T-cell (primary cell): ENCODE measurements around the gene LENEP. TPM values are rescaled to one million over a fixed set of nuclear protein-coding genes. Genes with fewer than 3 reads are reported as not detected.

Experiments used
- ATAC-seq, 4 experiments: fragments of 200-7000 bp in 3 of 4; fragments of 150-1000 bp in 1 of 4; cut with Tn5 transposase; replicated peaks in 1 of 4; 1 replicate in 3 of 4; 2 replicates in 1 of 4; pipeline ENCODE4 v1.10.0; 2021; ENCODE audit warnings: moderate library complexity in 3 of 4, mild to moderate bottlenecking in 2 of 4, moderate number of reproducible peaks in 1 of 4
- CTCF ChIA-PET, 2 donors: fragments of 300-600 bp; sonication (Branson Sonifier 250); formaldehyde crosslinking; loops; one replicate each; lab custom pipeline; 2022; ENCODE audit warnings: antibody characterized with exemption in 2 of 2; lab: Charles Lee
- POLR2A ChIA-PET, 2 donors: fragments of 300-600 bp; sonication (Branson Sonifier 250); formaldehyde crosslinking; loops; one replicate each; lab custom pipeline; 2022; ENCODE audit warnings: antibody characterized with exemption in 2 of 2; lab: Charles Lee
- DNase-seq, 35 experiments: peaks; one replicate each; pipeline versions ENCODE4 v3.0.0 to v3.0.0-alpha.2; 2013 to 2023
- H3K27ac ChIP-seq: one replicate; pipeline ENCODE4 v1.5.1; 2013; ENCODE audit warnings: low read length
- H3K27me3 ChIP-seq, 2 experiments: replicated peaks in 1 of 2; 1 replicate in 1 of 2; 2 replicates in 1 of 2; pipeline versions ENCODE4 v1.6.1 to v1.7.0; 2013; ENCODE audit warnings: low read length in 1 of 2, mixed read lengths in 1 of 2; ENCODE audit not compliant: control insufficient read depth in 2 of 2, insufficient read depth in 2 of 2; ENCODE audit errors: extremely low read depth in 1 of 2
- H3K36me3 ChIP-seq, 2 donors: 1 replicate in 1 of 2; 2 replicates in 1 of 2; pipeline versions ENCODE4 v1.6.1 to v1.7.0; 2013; ENCODE audit warnings: low read length in 1 of 2; ENCODE audit not compliant: control insufficient read depth in 2 of 2, insufficient read depth in 1 of 2; ENCODE audit errors: extremely low read depth in 1 of 2
- H3K4me1 ChIP-seq, 2 experiments: 1 replicate in 1 of 2; 2 replicates in 1 of 2; pipeline versions ENCODE4 v1.6.1 to v1.7.0; 2013; ENCODE audit warnings: low read length in 2 of 2, mixed read lengths in 1 of 2; ENCODE audit not compliant: insufficient read depth in 2 of 2, control insufficient read depth in 1 of 2; ENCODE audit errors: extremely low read depth in 1 of 2
- H3K4me3 ChIP-seq, 2 donors: 1 replicate in 1 of 2; 2 replicates in 1 of 2; pipeline versions ENCODE4 v1.5.1 to v1.7.0; 2013; ENCODE audit warnings: mild to moderate bottlenecking in 2 of 2, low read length in 1 of 2, moderate library complexity in 1 of 2; ENCODE audit not compliant: control insufficient read depth in 1 of 2; ENCODE audit errors: extremely low read depth in 1 of 2
- H3K9me3 ChIP-seq: 2 replicates; pipeline ENCODE4 v1.7.0; 2013
- H3K27ac Mint-ChIP-seq, 2 donors: one replicate each; pipeline ENCODE4 v1.8.0; 2020 to 2021; ENCODE audit warnings: mild to moderate bottlenecking in 2 of 2, mixed read lengths in 2 of 2
- H3K27me3 Mint-ChIP-seq, 2 donors: one replicate each; pipeline ENCODE4 v1.8.0; 2021 to 2022; ENCODE audit warnings: mixed read lengths in 2 of 2
- H3K36me3 Mint-ChIP-seq: one replicate; pipeline ENCODE4 v1.8.0; 2021; ENCODE audit warnings: mixed read lengths
- H3K4me1 Mint-ChIP-seq, 3 donors: one replicate each; pipeline ENCODE4 v1.8.0; 2020 to 2022; ENCODE audit warnings: mixed read lengths in 3 of 3, mild to moderate bottlenecking in 1 of 3
- H3K4me3 Mint-ChIP-seq, 3 donors: one replicate each; pipeline ENCODE4 v1.8.0; 2020 to 2022; ENCODE audit warnings: mild to moderate bottlenecking in 3 of 3, mixed read lengths in 3 of 3, moderate library complexity in 3 of 3
- H3K9me3 Mint-ChIP-seq, 3 donors: one replicate each; pipeline ENCODE4 v1.8.0; 2020 to 2022; ENCODE audit warnings: mixed read lengths in 3 of 3
- WGBS: methylation state at CpG from one replicate; pipeline ENCODE4 v1.1.5; 2013; ENCODE audit warnings: missing lambda C conversion rate; ENCODE audit not compliant: insufficient coverage; 5-methylcytosine and 5-hydroxymethylcytosine counted together
- total RNA-seq, 35 experiments: library from RNA in 6 of 35; stranded (reverse) in 6 of 35; fragments of 120-200 nt in 1 of 35; gene quantifications; one replicate each; pipeline versions ENCODE4 v1.2.1 to v1.2.4 and lab custom pipeline; 2013 to 2026

LENEP gene
- total RNA-seq, 5 donors from 2014 or later (not counting 1 experiment from before 2014, with no cell fraction given), result 1.3 to 3.0 (median 1.6) TPM; not detected in 2

DNA sequence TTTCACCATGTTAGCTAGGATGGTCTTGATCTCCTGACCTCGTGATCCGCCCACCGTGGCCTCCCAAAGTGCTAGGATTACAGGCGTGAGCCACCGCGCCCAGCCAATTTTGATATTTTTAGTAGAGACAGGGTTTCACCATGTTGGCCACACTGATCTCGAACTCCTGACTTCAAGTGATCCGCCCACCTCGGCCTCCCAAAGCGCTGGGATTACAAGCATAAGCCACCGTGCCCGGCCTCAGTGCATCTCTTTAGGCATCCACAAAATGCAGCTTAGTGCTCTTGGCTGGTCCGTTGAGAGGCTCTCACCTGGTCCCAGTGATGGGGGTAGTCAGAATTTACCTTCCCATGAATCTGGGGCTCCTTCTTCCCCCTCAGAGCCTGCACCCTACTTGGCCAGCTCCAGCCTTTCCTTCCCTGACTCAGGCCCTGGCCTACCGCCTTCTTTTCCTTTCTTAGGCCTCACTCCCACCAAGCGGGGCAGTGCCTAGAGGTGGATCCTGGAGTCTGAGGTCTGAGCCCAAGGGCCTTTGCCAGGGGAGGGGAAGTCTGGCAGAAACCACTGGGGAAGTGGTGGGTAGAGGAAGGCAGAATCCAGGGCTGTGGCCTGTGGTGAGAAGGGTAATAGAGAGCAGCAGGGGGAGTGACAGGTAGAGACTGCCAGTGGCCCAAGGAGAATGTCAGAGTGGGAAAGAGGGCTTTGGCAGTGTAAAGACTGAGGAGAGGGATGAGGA is 3.7 kb downstream of the LENEP start:
- peak overlapping the region; percentile 23 to 37 for H3K27ac Mint-ChIP-seq
- 93% methylated on average over 6 of the region's 15 CpGs for WGBS
- peaks cover 22 to 28% (median 28%) of the 10 kb centered on the region in 3 donors for H3K4me1 Mint-ChIP-seq
- DNase-seq (no peak), ATAC-seq (no peak)
- H3K27me3 Mint-ChIP-seq, result no peaks in the 10 kb centered on the region
- Histone ChIP-seq H3K4me1 (peaks cover 6 to 47% of the 10 kb centered on the region in 2 experiments), H3K9me3 (no peaks in the 10 kb centered on the region), H3K36me3 (peaks cover 2 to 4% of the 10 kb centered on the region in 2 donors), H3K27me3 (no peaks in the 10 kb centered on the region), H3K27ac (no peak overlapping the region), H3K4me3 (no peak overlapping the region)
- ChIA-PET CTCF (interaction anchor here (0.6 to 1.1 kb wide), 2 partner anchors 41 to 55 kb away, joined by 3 to 5 read pairs; partner anchors contain the start of gene PBXIP1 (in 1 of the 2)), POLR2A (interaction anchor here (0.7 to 0.9 kb wide), 2 partner anchors 45 kb away, joined by 3 to 6 read pairs; no protein-coding TSS in a partner anchor)
- H3K36me3 Mint-ChIP-seq, result no peaks in the 10 kb centered on the region
- H3K9me3 Mint-ChIP-seq, result no peaks in the 10 kb centered on the region
- H3K4me3 Mint-ChIP-seq, result peak overlapping the region in 1 of 3 donors; percentile 31

DNA sequence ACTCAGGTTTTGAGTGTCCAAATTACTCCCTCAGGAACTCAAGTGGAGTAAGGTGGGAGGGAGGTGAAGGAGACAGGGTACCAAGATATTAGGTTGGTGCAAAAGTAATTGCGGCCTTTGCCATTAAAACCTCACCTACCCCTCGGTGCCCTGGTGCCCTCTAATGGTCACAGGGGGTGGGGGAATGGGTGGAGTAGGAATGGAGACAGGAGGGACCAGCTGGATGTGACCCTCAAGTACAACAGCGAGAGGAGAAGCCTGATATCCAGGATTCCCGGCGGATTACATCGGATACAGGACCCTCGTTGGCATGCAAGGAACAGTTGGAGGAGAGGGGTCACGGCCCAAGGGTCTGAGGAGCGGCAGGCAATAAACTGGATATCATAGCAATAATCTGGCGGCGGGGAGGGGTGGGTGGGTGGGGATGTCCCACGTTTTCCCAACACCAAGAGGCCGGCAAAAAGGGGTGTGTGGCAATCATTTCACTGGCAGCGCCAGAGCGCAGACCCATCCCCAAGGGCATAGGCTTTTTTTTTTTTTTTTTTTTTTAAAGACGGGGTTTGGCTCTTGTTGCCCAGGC is 4.9 kb downstream of the LENEP start:
- Mint-ChIP-seq H3K27me3 (no peaks in the 10 kb centered on the region), H3K27ac (peak overlapping the region; percentile 52 to 91), H3K36me3 (no peaks in the 10 kb centered on the region), H3K4me3 (peak overlapping the region in 2 of 3 donors; percentile 13 to 89), H3K4me1 (peaks cover 22 to 28% (median 28%) of the 10 kb centered on the region in 3 donors), H3K9me3 (no peaks in the 10 kb centered on the region)
- POLR2A ChIA-PET, result no interaction called here
- no peak for DNase-seq
- Histone ChIP-seq H3K4me3 (no peak overlapping the region), H3K27ac (no peak overlapping the region), H3K4me1 (peaks cover 6 to 54% of the 10 kb centered on the region in 2 experiments), H3K27me3 (no peaks in the 10 kb centered on the region), H3K9me3 (no peaks in the 10 kb centered on the region), H3K36me3 (peaks cover 0 to 2% of the 10 kb centered on the region in 2 donors)
- no peak for ATAC-seq
- WGBS, result no CpG with 5 or more reads among the region's 16 CpGs
- CTCF ChIA-PET, result interaction anchor here (0.6 to 2.1 kb wide), 10 partner anchors 12 to 957 kb away, joined by 3 to 29 read pairs (median 6); partner anchors contain the start of genes FLAD1 (in 1 of the 2) and PBXIP1 (in 1 of the 2)

DNA sequence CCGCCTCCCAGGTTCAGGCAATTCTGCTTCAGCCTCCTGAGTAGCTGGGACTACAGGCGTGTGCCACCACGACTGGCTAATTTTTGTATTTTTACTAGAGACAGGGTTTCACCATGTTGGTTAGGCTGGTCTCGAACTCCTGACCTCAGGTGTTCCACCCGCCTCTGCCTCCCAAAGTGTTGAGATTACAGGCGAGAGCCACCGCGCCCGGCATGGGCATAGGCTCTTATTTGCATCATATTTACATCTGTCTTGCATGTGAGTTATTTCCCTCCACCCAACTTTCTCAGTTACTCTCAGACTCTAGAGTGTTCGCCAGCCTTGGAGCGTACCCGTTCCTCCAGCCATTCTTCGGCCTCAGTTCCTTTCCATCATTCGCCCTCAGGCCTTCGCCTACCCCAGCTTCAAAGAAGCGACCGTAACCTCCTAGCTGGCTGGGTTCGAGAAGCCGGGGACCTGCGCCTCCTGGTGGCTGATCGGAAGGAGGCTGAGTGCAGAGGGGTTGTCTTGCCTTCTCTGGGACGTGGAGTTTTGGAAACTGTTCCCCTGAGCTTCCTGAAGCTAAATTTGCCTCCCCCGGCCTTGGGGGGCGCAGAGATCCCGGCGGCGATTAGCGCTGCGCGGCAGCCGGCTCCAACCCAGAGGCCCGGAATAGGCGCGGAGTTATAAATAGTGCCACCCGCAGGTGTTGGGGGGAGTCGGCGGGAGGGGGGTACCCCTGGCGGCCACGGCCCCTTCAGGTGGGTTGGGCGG is 5.6 kb downstream of the LENEP start:
- Histone ChIP-seq H3K9me3 (no peaks in the 10 kb centered on the region), H3K27ac (peak overlapping the region; percentile 95), H3K27me3 (no peaks in the 10 kb centered on the region), H3K4me3 (peak overlapping the region; percentile 64 to 97), H3K36me3 (no peaks in the 10 kb centered on the region), H3K4me1 (peaks cover 9 to 61% of the 10 kb centered on the region in 2 experiments)
- ChIA-PET POLR2A (no interaction called here), CTCF (interaction anchor here (0.6 to 2.1 kb wide), 14 partner anchors 8 to 956 kb away, joined by 3 to 29 read pairs (median 4); partner anchors contain the start of genes FLAD1 (in 1 of the 2) and PBXIP1 (in 1 of the 2))
- Mint-ChIP-seq H3K4me3 (peak overlapping the region; percentile 68 to 89 (median 81)), H3K36me3 (no peaks in the 10 kb centered on the region), H3K27ac (peak overlapping the region; percentile 88 to 91), H3K27me3 (no peaks in the 10 kb centered on the region), H3K9me3 (no peaks in the 10 kb centered on the region), H3K4me1 (peaks cover 27 to 33% (median 33%) of the 10 kb centered on the region in 3 donors)
- 14% methylated on average over 31 of the region's 40 CpGs for WGBS
- DNase-seq (peak in 27 of 35 experiments; percentile 32 to 76 (median 54)), ATAC-seq (peak in 1 of 4 experiments; percentile 3)

DNA sequence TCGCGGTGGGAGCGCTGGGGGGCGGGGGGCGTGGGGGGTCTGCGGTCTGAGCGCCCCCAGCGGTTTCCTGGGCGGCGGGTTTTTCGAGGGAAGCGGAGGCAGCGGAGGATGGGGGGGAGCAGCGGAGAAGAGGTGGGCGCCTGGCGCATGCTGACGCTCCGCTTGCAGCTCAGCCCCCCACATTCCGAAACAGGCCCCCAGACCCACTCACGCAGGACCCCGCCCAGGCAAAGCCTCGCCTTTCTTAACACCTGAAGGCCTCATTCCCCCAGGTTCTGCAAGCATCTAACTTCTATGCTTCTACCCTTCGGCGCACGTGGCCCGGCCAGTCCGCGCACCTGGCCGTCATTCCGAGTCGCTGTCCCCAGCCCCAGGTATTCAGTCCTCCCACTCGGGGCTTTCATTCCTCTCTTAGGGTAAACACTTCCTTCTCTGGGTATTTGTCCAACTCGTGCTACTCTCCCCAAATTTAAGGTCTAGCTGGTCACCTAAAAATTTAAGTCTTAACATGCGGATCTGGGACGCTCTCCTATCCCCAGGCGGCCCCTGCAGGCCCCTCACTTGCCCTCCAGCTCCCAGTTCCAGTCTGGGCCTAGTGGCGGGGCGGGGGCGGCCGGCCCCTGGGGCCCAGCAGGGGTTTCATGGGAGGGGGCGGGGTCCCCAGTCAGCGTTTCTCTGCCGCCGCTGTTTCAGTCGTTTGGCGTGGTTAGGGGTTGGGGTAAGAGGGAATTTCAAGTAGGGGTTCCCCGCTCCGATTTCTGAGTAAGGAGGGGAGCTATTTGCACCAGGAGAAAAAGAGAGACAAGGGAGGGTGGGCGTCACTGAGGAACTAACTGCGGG is 6.4 kb downstream of the LENEP start:
- ATAC-seq (peak in 1 of 4 experiments; percentile 5), DNase-seq (peak in 5 of 35 experiments; percentile 30 to 72 (median 39))
- Histone ChIP-seq H3K4me1 (peaks cover 17 to 69% of the 10 kb centered on the region in 2 experiments), H3K36me3 (no peaks in the 10 kb centered on the region), H3K9me3 (no peaks in the 10 kb centered on the region), H3K27ac (peak overlapping the region; percentile 95), H3K27me3 (no peaks in the 10 kb centered on the region), H3K4me3 (peak overlapping the region; percentile 66 to 97)
- Mint-ChIP-seq H3K9me3 (no peaks in the 10 kb centered on the region), H3K27me3 (no peaks in the 10 kb centered on the region), H3K4me1 (peaks cover 35 to 41% (median 41%) of the 10 kb centered on the region in 3 donors), H3K36me3 (no peaks in the 10 kb centered on the region), H3K4me3 (peak overlapping the region; percentile 68 to 89 (median 86)), H3K27ac (peak overlapping the region; percentile 92 to 94)
- CTCF ChIA-PET, result interaction anchor here (0.5 to 2.1 kb wide), 13 partner anchors 9 to 1013 kb away, joined by 3 to 29 read pairs (median 5); partner anchors contain the start of genes FLAD1 (in 1 of the 2), PBXIP1 (in 1 of the 2) and RAB13 (in 1 of the 2)
- WGBS, result 2% methylated on average over 29 of the region's 50 CpGs
- POLR2A ChIA-PET, result interaction anchor here in 1 of 2 donors (0.6 to 0.7 kb wide), 3 partner anchors 21 to 47 kb away, joined by 3 to 4 read pairs (median 3); no protein-coding TSS in a partner anchor

DNA sequence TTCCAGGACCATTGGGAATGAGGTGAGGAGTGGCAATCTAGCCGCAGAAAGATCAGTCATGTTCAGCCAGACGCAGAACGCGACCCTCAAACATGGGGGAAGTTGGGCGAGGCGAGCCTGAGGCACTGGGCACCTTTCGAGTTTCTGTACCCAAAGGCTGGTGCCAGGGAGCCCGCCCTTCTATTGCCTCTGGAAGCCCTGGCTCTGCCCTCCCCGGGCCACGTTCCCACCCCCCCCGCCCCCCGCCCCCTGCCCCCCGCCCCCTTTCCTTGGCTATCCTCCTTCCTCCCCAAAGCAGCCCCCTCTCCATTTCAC is 7.0 kb downstream of the LENEP start:
- Histone ChIP-seq H3K36me3 (no peaks in the 10 kb centered on the region), H3K27me3 (no peaks in the 10 kb centered on the region), H3K9me3 (no peaks in the 10 kb centered on the region), H3K27ac (peak overlapping the region; percentile 95), H3K4me1 (peaks cover 21 to 75% of the 10 kb centered on the region in 2 experiments), H3K4me3 (peak overlapping the region; percentile 72 to 97)
- ChIA-PET CTCF (interaction anchor here (0.6 to 2.1 kb wide), 6 partner anchors 10 to 1014 kb away, joined by 3 to 29 read pairs (median 6); partner anchors contain the start of genes FLAD1 (in 1 of the 2), PBXIP1 (in 1 of the 2) and RAB13 (in 1 of the 2)), POLR2A (interaction anchor here in 1 of 2 donors (0.6 to 0.7 kb wide), 3 partner anchors 20 to 46 kb away, joined by 3 to 4 read pairs (median 3); no protein-coding TSS in a partner anchor)
- DNase-seq (peak in 1 of 35 experiments; percentile 42), ATAC-seq (no peak)
- Mint-ChIP-seq H3K9me3 (no peaks in the 10 kb centered on the region), H3K27ac (peak overlapping the region; percentile 92 to 94), H3K36me3 (no peaks in the 10 kb centered on the region), H3K4me1 (peaks cover 39 to 47% (median 45%) of the 10 kb centered on the region in 3 donors), H3K4me3 (peak overlapping the region; percentile 84 to 89 (median 86)), H3K27me3 (no peaks in the 10 kb centered on the region)
- WGBS, result 7% methylated on average over 2 of the region's 13 CpGs
